H9 (cell line): ENCODE data around the gene FARP2. TPM values are rescaled to one million over a fixed set of nuclear protein-coding genes. Genes with fewer than 3 reads are reported as not detected.

ENCODE experiments used
- DNase-seq: peaks from one replicate; pipeline ENCODE4 v3.0.0-alpha.2; 2017
- H2AFZ ChIP-seq: one replicate; pipeline ENCODE4 v1.6.1; 2013; ENCODE audit warnings: mild to moderate bottlenecking, low read length, control low read depth, moderate library complexity
- H2AK5ac ChIP-seq: 2 replicates; pipeline ENCODE4 v1.6.1; 2013; ENCODE audit warnings: low read length, control low read depth, mixed read lengths; ENCODE audit not compliant: insufficient read length
- H2BK120ac ChIP-seq: one replicate; pipeline ENCODE4 v1.6.1; 2013; ENCODE audit warnings: low read depth, mild to moderate bottlenecking, low read length, control low read depth, inconsistent platforms; ENCODE audit not compliant: poor library complexity, severe bottlenecking
- H2BK12ac ChIP-seq: 2 replicates; pipeline ENCODE4 v1.6.1; 2013; ENCODE audit warnings: low read length, control low read depth, mixed read lengths, low read depth; ENCODE audit not compliant: insufficient read length
- H2BK15ac ChIP-seq: 2 replicates; pipeline ENCODE4 v1.6.1; 2013; ENCODE audit warnings: low read depth, low read length, control low read depth
- H2BK20ac ChIP-seq: one replicate; pipeline ENCODE4 v1.6.1; 2013; ENCODE audit warnings: low read depth, mild to moderate bottlenecking, low read length, control low read depth, inconsistent platforms; ENCODE audit not compliant: poor library complexity, severe bottlenecking
- H2BK5ac ChIP-seq: 2 replicates; pipeline ENCODE4 v1.6.1; 2013; ENCODE audit warnings: low read length, control low read depth, mixed read lengths; ENCODE audit not compliant: insufficient read length
- H3K14ac ChIP-seq: 2 replicates; pipeline ENCODE4 v1.6.1; 2013; ENCODE audit warnings: low read length, control low read depth; ENCODE audit not compliant: insufficient read depth
- H3K18ac ChIP-seq: 2 replicates; pipeline ENCODE4 v1.6.1; 2013; ENCODE audit warnings: low read depth, mild to moderate bottlenecking, mixed read lengths, low read length, control low read depth; ENCODE audit not compliant: insufficient read length
- H3K23ac ChIP-seq: 2 replicates; pipeline ENCODE4 v1.6.1; 2013; ENCODE audit warnings: low read length, control low read depth, mixed read lengths, low read depth; ENCODE audit not compliant: insufficient read length
- H3K23me2 ChIP-seq: 2 replicates; pipeline ENCODE4 v1.6.1; 2013; ENCODE audit warnings: low read depth, mild to moderate bottlenecking, mixed read lengths, low read length, control low read depth; ENCODE audit not compliant: insufficient read length, poor library complexity, severe bottlenecking
- H3K27ac ChIP-seq: 2 replicates; pipeline ENCODE4 v1.5.1; 2013; ENCODE audit warnings: low read length, control low read depth, mixed read lengths, low read depth; ENCODE audit not compliant: insufficient read length
- H3K27me3 ChIP-seq: 2 replicates; pipeline ENCODE4 v1.6.1; 2013; ENCODE audit warnings: low read length, control low read depth, inconsistent platforms; ENCODE audit not compliant: insufficient read depth
- H3K4ac ChIP-seq: 2 replicates; pipeline ENCODE4 v1.6.1; 2013; ENCODE audit warnings: low read depth, mild to moderate bottlenecking, control low read depth, inconsistent platforms, low read length, moderate library complexity
- H3K4me1 ChIP-seq: 2 replicates; pipeline ENCODE4 v1.6.1; 2013; ENCODE audit warnings: low read length, control low read depth, inconsistent platforms; ENCODE audit not compliant: insufficient read depth
- H3K4me2 ChIP-seq: 2 replicates; pipeline ENCODE4 v1.6.1; 2013; ENCODE audit warnings: low read length, control low read depth, mixed read lengths; ENCODE audit not compliant: insufficient read length, insufficient read depth
- H3K56ac ChIP-seq: 2 replicates; pipeline ENCODE4 v1.6.1; 2013; ENCODE audit warnings: low read depth, mild to moderate bottlenecking, mixed read lengths, low read length, control low read depth; ENCODE audit not compliant: insufficient read length
- H3K79me1 ChIP-seq: 2 replicates; pipeline ENCODE4 v1.6.1; 2013; ENCODE audit warnings: low read depth, mild to moderate bottlenecking, moderate library complexity, low read length, control low read depth, inconsistent platforms; ENCODE audit not compliant: insufficient read depth, poor library complexity, severe bottlenecking
- H3K79me2 ChIP-seq: 2 replicates; pipeline ENCODE4 v1.6.1; 2013; ENCODE audit warnings: low read length, control low read depth, inconsistent platforms; ENCODE audit not compliant: insufficient read depth
- H3K9ac ChIP-seq: 2 replicates; pipeline ENCODE4 v1.6.1; 2013; ENCODE audit warnings: low read length, control low read depth, mixed read lengths; ENCODE audit not compliant: insufficient read length; ENCODE audit errors: extremely low read depth
- H3K9me3 ChIP-seq: one replicate; pipeline ENCODE4 v1.6.1; 2013; ENCODE audit warnings: low read depth, low read length, inconsistent platforms; ENCODE audit not compliant: control insufficient read depth
- H3T11ph ChIP-seq: one replicate; pipeline ENCODE4 v1.6.1; 2013; ENCODE audit warnings: mild to moderate bottlenecking, low read length, control low read depth, inconsistent platforms
- H4K20me1 ChIP-seq: one replicate; pipeline ENCODE4 v1.6.1; 2013; ENCODE audit not compliant: control insufficient read depth, insufficient read length, insufficient read depth
- H4K5ac ChIP-seq: 2 replicates; pipeline ENCODE4 v1.6.1; 2013; ENCODE audit warnings: low read depth, mild to moderate bottlenecking, mixed read lengths, low read length, control low read depth; ENCODE audit not compliant: insufficient read length
- H4K8ac ChIP-seq: replicated peaks from 2 replicates; pipeline ENCODE4 v1.6.1; 2013; ENCODE audit warnings: low read length, control low read depth, mixed read lengths, low read depth; ENCODE audit not compliant: insufficient read length
- H4K91ac ChIP-seq: 2 replicates; pipeline ENCODE4 v1.6.1; 2013; ENCODE audit warnings: low read depth, mild to moderate bottlenecking, moderate library complexity, mixed read lengths, low read length, control low read depth; ENCODE audit not compliant: insufficient read length
- H3K27ac Mint-ChIP-seq, 3 experiments: 2 replicates in 2 of 3; 3 replicates in 1 of 3; pipeline ENCODE4 v1.8.0; 2020 to 2021; ENCODE audit warnings: mixed read lengths in 3 of 3, mild to moderate bottlenecking in 1 of 3, moderate library complexity in 1 of 3
- H3K27me3 Mint-ChIP-seq: 2 replicates; pipeline ENCODE4 v1.8.0; 2021; ENCODE audit warnings: low read depth, mild to moderate bottlenecking, moderate library complexity, mixed read lengths
- H3K36me3 Mint-ChIP-seq, 3 experiments: 2 replicates in 2 of 3; 3 replicates in 1 of 3; pipeline ENCODE4 v1.8.0; 2020 to 2021; ENCODE audit warnings: low read depth in 3 of 3, mixed read lengths in 3 of 3; ENCODE audit not compliant: insufficient read depth in 1 of 3
- H3K4me1 Mint-ChIP-seq, 2 experiments: 2 replicates each; pipeline ENCODE4 v1.8.0; 2020; ENCODE audit warnings: mixed read lengths in 2 of 2
- H3K4me3 Mint-ChIP-seq, 2 experiments: 2 replicates in 1 of 2; 3 replicates in 1 of 2; pipeline ENCODE4 v1.8.0; 2020 to 2021; ENCODE audit warnings: mild to moderate bottlenecking in 2 of 2, mixed read lengths in 2 of 2, moderate library complexity in 1 of 2
- H3K9me3 Mint-ChIP-seq, 2 experiments: 2 replicates in 1 of 2; 3 replicates in 1 of 2; pipeline ENCODE4 v1.8.0; 2020; ENCODE audit warnings: mild to moderate bottlenecking in 2 of 2, mixed read lengths in 2 of 2, moderate library complexity in 1 of 2
- WGBS: extraction: QIAGEN DNeasy Blood & Tissue Kit; methylation state at CpG from one replicate; pipeline ENCODE4 v1.1.7; 2013; ENCODE audit warnings: missing lambda C conversion rate, low lambda C conversion rate, mixed read lengths; ENCODE audit not compliant: insufficient read length; ENCODE audit errors: extremely low coverage; 5-methylcytosine and 5-hydroxymethylcytosine counted together
- total RNA-seq: library from RNA; stranded (reverse); gene quantifications from 2 replicates; pipeline ENCODE4 v1.2.1, GENCODE V29; 2021
- TF ChIP-seq, protein P1 (sequence below): fragments of 200-600 bp; sonication (generic); conservative IDR thresholded peaks from 3 replicates; pipeline ENCODE4 v1.8.0; 2021; ENCODE audit warnings: antibody characterized with exemption, mild to moderate bottlenecking

The FARP2 gene
- total RNA-seq, 1 experiment from 2014 or later: 33.9 TPM

DNA sequence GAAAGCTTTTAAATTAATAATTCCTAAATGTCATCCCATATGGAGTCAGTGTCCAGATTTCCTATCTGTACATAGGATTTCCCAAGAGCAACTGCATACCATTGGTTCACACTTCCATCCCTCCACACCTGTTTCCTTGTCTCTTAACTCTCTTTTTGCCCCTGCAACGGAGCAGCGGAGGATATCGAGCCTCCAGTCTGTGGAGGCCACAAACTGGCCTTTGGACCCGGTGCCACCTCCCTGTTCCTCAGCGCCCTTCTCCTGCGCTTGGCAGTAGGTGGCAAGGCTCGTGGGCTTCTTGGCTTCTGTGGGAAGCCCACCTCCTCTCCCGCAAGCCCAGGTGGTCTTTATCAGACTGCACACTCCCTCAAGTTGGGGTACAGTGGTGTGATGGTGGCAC lies 176.1 kb downstream of the FARP2 start:
- Mint-ChIP-seq H3K4me3 (no peak overlapping the region), H3K27ac (no peak overlapping the region), H3K36me3 (no peaks in the 10 kb centered on the region), H3K27me3 (peaks cover 6% of the 10 kb centered on the region), H3K9me3 (no peaks in the 10 kb centered on the region; a peak in 1 of 5 replicates), H3K4me1 (0 out of 4 replicates have a peak, but pooled peaks cover 0 to 2% of the 10 kb centered on the region in 2 experiments)
- H4K91ac ChIP-seq: no peak overlapping the region
- H3K9ac ChIP-seq: no peak overlapping the region
- H3T11ph ChIP-seq: no peak overlapping the region
- H3K18ac ChIP-seq: no peak overlapping the region
- H3K14ac ChIP-seq: no peak overlapping the region
- no peaks in the 10 kb centered on the region for H3K9me3 ChIP-seq
- no peak overlapping the region for H2BK120ac ChIP-seq
- TF ChIP-seq, protein P1, sequence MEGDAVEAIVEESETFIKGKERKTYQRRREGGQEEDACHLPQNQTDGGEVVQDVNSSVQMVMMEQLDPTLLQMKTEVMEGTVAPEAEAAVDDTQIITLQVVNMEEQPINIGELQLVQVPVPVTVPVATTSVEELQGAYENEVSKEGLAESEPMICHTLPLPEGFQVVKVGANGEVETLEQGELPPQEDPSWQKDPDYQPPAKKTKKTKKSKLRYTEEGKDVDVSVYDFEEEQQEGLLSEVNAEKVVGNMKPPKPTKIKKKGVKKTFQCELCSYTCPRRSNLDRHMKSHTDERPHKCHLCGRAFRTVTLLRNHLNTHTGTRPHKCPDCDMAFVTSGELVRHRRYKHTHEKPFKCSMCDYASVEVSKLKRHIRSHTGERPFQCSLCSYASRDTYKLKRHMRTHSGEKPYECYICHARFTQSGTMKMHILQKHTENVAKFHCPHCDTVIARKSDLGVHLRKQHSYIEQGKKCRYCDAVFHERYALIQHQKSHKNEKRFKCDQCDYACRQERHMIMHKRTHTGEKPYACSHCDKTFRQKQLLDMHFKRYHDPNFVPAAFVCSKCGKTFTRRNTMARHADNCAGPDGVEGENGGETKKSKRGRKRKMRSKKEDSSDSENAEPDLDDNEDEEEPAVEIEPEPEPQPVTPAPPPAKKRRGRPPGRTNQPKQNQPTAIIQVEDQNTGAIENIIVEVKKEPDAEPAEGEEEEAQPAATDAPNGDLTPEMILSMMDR: no peak
- WGBS: no CpG with 5 or more reads among the region's 8 CpGs
- H2BK12ac ChIP-seq: no peak overlapping the region
- no peaks in the 10 kb centered on the region for H4K20me1 ChIP-seq
- no peak overlapping the region for H4K5ac ChIP-seq
- no peak overlapping the region for H2BK15ac ChIP-seq
- H2BK5ac ChIP-seq: no peak overlapping the region
- no peak for DNase-seq
- no peaks in the 10 kb centered on the region for H3K27me3 ChIP-seq
- no peak overlapping the region for H2BK20ac ChIP-seq
- H3K79me2 ChIP-seq: no peaks in the 10 kb centered on the region
- no peak overlapping the region for H2AK5ac ChIP-seq
- H4K8ac ChIP-seq: no peak overlapping the region
- H3K56ac ChIP-seq: no peak overlapping the region
- no peak overlapping the region for H3K27ac ChIP-seq
- H3K4ac ChIP-seq: no peak overlapping the region
- H3K4me2 ChIP-seq: no peak overlapping the region
- no peak overlapping the region for H3K23ac ChIP-seq
- H3K4me1 ChIP-seq: no peaks in the 10 kb centered on the region
- no peaks in the 10 kb centered on the region for H3K23me2 ChIP-seq
- H3K79me1 ChIP-seq: no peaks in the 10 kb centered on the region
- H2AFZ ChIP-seq: no peak overlapping the region
